DOHH2 (cell line): Measurements from ENCODE around the gene TVP23B.
"Not testable (repeated sequence)": the region's sequence is repeated elsewhere in the genome, so short reads cannot be mapped to it uniquely, and the experiment has no call there.

Experiments
- H3F3A ChIP-seq: fragments of 200-600 bp; sonication (generic), shearing (Covaris generic); 2 replicates; pipeline ENCODE4 v1.6.0; 2016; ENCODE audit warnings: antibody characterized with exemption, mild to moderate bottlenecking; ENCODE audit not compliant: control insufficient read depth, insufficient read depth
- H3K27ac ChIP-seq: fragments of 200-600 bp; sonication (generic); 2 replicates; pipeline ENCODE4 v1.5.1; 2014; ENCODE audit warnings: low read depth, mild to moderate bottlenecking, low read length, moderate library complexity
- H3K27me3 ChIP-seq: fragments of 200-600 bp; sonication (generic); 2 replicates; pipeline ENCODE4 v1.6.1; 2014; ENCODE audit warnings: mild to moderate bottlenecking, low read length, mixed read lengths; ENCODE audit not compliant: control insufficient read depth
- H3K36me3 ChIP-seq: fragments of 200-600 bp; sonication (generic); 2 replicates; pipeline ENCODE4 v1.6.1; 2014; ENCODE audit warnings: mild to moderate bottlenecking, low read length, moderate library complexity, mixed read lengths; ENCODE audit not compliant: control insufficient read depth
- H3K4me1 ChIP-seq: fragments of 200-600 bp; sonication (generic); 2 replicates; pipeline ENCODE4 v1.6.1; 2014; ENCODE audit warnings: mild to moderate bottlenecking, low read length, mixed read lengths; ENCODE audit not compliant: control insufficient read depth
- H3K4me2 ChIP-seq: fragments of 200-600 bp; sonication (generic); 2 replicates; pipeline ENCODE4 v1.6.0; 2014; ENCODE audit warnings: mild to moderate bottlenecking, low read length, moderate library complexity
- H3K4me3 ChIP-seq: fragments of 200-600 bp; sonication (generic); 2 replicates; pipeline ENCODE4 v1.5.1; 2014; ENCODE audit warnings: mild to moderate bottlenecking, low read length, mixed read lengths
- H3K79me2 ChIP-seq: fragments of 200-600 bp; sonication (generic); 2 replicates; pipeline ENCODE4 v1.6.1; 2014; ENCODE audit warnings: mild to moderate bottlenecking, low read length, mixed read lengths; ENCODE audit not compliant: control insufficient read depth
- H3K9me2 ChIP-seq: fragments of 200-600 bp; sonication (generic); replicated peaks from 2 replicates; pipeline ENCODE4 v1.6.1; 2014; ENCODE audit warnings: mild to moderate bottlenecking, low read length, mixed read lengths; ENCODE audit not compliant: control insufficient read depth
- H3K9me3 ChIP-seq: fragments of 200-600 bp; sonication (generic); 2 replicates; pipeline ENCODE4 v1.6.1; 2014; ENCODE audit warnings: antibody characterized with exemption, low read length, mixed read lengths; ENCODE audit not compliant: control insufficient read depth, insufficient read depth
- H4K20me1 ChIP-seq: fragments of 200-600 bp; sonication (generic); 2 replicates; pipeline ENCODE4 v1.6.0; 2014; ENCODE audit warnings: low read depth, mild to moderate bottlenecking, antibody characterized with exemption, low read length, moderate library complexity; ENCODE audit not compliant: control insufficient read depth, insufficient read depth

The TVP23B gene

GRCh38 chr17:18780991-18781718, at the start of gene TVP23B:
TVP23B (plus strand) TSS chr17:18781183; CDS start chr17:18781294, 111 bp downstream.
- not testable (repeated sequence) for H3K9me2 ChIP-seq, H3K36me3 ChIP-seq, H3K4me1 ChIP-seq, H3K27ac ChIP-seq, H3K9me3 ChIP-seq, H4K20me1 ChIP-seq, H3K27me3 ChIP-seq, H3F3A ChIP-seq
- H3K4me2 ChIP-seq, result peak within 1 kb of the TSS; percentile 45
- peaks cover 30% of the 10 kb centered on the region for H3K79me2 ChIP-seq
- peak within 1 kb of the TSS; percentile 78 for H3K4me3 ChIP-seq

GRCh38 chr17:18732438-18732837, 48.5 kb upstream of the TVP23B start:
- H3K27me3 ChIP-seq, H3K79me2 ChIP-seq, H3K9me2 ChIP-seq, H3F3A ChIP-seq, H3K4me1 ChIP-seq, H4K20me1 ChIP-seq, H3K9me3 ChIP-seq, H3K36me3 ChIP-seq, H3K4me3 ChIP-seq, H3K4me2 ChIP-seq, H3K27ac ChIP-seq: not testable (repeated sequence)

GRCh38 chr17:18733350-18733749, 47.6 kb upstream of the TVP23B start:
- H3K79me2 ChIP-seq, H3K36me3 ChIP-seq: not testable (repeated sequence)

GRCh38 chr17:18739616-18740391, 41.2 kb upstream of the TVP23B start:
- not testable (repeated sequence) for H3K4me1 ChIP-seq, H4K20me1 ChIP-seq, H3F3A ChIP-seq, H3K36me3 ChIP-seq, H3K4me3 ChIP-seq, H3K27me3 ChIP-seq, H3K4me2 ChIP-seq, H3K9me2 ChIP-seq, H3K79me2 ChIP-seq, H3K9me3 ChIP-seq, H3K27ac ChIP-seq

More at GRCh38 chr17:18733350-18733749, 47.6 kb upstream of the TVP23B start:
- not testable (repeated sequence) for H3F3A ChIP-seq, H3K4me2 ChIP-seq, H3K27ac ChIP-seq, H3K27me3 ChIP-seq, H3K9me3 ChIP-seq, H3K4me3 ChIP-seq, H3K9me2 ChIP-seq, H3K4me1 ChIP-seq, H4K20me1 ChIP-seq

GRCh38 chr17:18741228-18741627, 39.8 kb upstream of the TVP23B start:
- H3K4me1 ChIP-seq, H3K79me2 ChIP-seq, H3K27me3 ChIP-seq: not testable (repeated sequence)

GRCh38 chr17:18743699-18744421, 37.1 kb upstream of the TVP23B start, which contains the start of gene FBXW10:
FBXW10 (plus strand) TSS chr17:18744054; CDS start chr17:18744245, 191 bp downstream.
- H3K4me1 ChIP-seq, H3K27me3 ChIP-seq, H3K27ac ChIP-seq, H3K9me2 ChIP-seq, H3K4me3 ChIP-seq, H3K4me2 ChIP-seq, H3K9me3 ChIP-seq, H3F3A ChIP-seq, H4K20me1 ChIP-seq, H3K36me3 ChIP-seq, H3K79me2 ChIP-seq: not testable (repeated sequence)

More at GRCh38 chr17:18741228-18741627, 39.8 kb upstream of the TVP23B start:
- not testable (repeated sequence) for H3K27ac ChIP-seq, H3K9me3 ChIP-seq, H3K4me3 ChIP-seq, H3K36me3 ChIP-seq, H3K4me2 ChIP-seq, H4K20me1 ChIP-seq, H3F3A ChIP-seq, H3K9me2 ChIP-seq

- not testable (repeated sequence) for H3K4me2 ChIP-seq, H3K4me3 ChIP-seq, H3K4me1 ChIP-seq, H3F3A ChIP-seq, H3K9me3 ChIP-seq, H3K36me3 ChIP-seq, H3K27me3 ChIP-seq, H4K20me1 ChIP-seq, H3K27ac ChIP-seq, H3K9me2 ChIP-seq, H3K79me2 ChIP-seq
These were observed 36.3 kb upstream of the TVP23B start for GRCh38 chr17:18744726-18745125.

- H3K4me2 ChIP-seq, H3K36me3 ChIP-seq, H3F3A ChIP-seq, H3K9me3 ChIP-seq, H3K4me3 ChIP-seq, H3K4me1 ChIP-seq, H3K79me2 ChIP-seq, H3K27ac ChIP-seq, H3K27me3 ChIP-seq, H3K9me2 ChIP-seq, H4K20me1 ChIP-seq: not testable (repeated sequence)
These were observed 34.4 kb upstream of the TVP23B start for GRCh38 chr17:18746551-18746950.
